Left colon (tissue), 2 donors: ENCODE measurements around the gene ATXN2. TPM values are rescaled to one million over a fixed set of nuclear protein-coding genes. Genes with fewer than 3 reads are reported as not detected.
"Not testable (repeated sequence)": the region's sequence is repeated elsewhere in the genome, so short reads cannot be mapped to it uniquely, and the experiment has no call there.

Experiments
- ATAC-seq: fragments of 200-7000 bp; cut with Tn5 transposase; one replicate; pipeline ENCODE4 v1.9.1; 2020; ENCODE audit warnings: mild to moderate bottlenecking, moderate library complexity
- DNase-seq, 2 donors: peaks; one replicate each; pipeline ENCODE4 v3.0.0-alpha.2; 2020
- intact Hi-C, 2 donors: fragments of 100-400 bp; cut with DNase I in 1 of 2; cut with micrococcal nuclease in 1 of 2; formaldehyde crosslinking; loops; one replicate each; pipeline versions ENCODE4 v1.11.2 to v1.14.0; 2022; cut with DNase I, micrococcal nuclease
- total RNA-seq, 2 donors: library from RNA; stranded (reverse); fragmentation: NEBNext Ultra II Directional; extraction: Animal tissue kit (Norgen Biotek cat#: 25700); gene quantifications; one replicate each; pipeline ENCODE4 v1.2.1, GENCODE V29; 2021
- donor health status: DM: no; HTN: no; CAD: no.
- donor health status: DM: yes; HTN: yes; CAD: no.

The ATXN2 gene
- total RNA-seq, 2 donors from 2014 or later, result 43.0 to 64.2 TPM

DNA sequence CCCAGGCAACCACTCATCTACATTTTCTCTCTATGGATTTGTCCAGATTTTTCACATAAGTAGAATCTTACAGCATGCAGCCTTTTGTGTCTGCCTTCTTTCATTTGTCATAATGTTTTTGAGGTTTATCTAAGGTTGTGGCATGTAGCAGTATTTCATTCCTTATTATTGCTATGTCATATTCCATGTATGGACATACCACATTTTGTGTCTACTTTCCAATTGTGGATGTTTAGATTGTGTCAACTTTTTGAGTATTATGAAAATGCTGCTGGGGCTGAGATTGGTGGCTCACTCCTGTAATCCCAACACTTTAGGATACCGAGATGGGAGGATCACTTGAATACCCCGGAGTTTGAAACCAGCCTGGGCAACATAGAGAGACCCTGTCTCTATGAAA, 3.2 kb upstream of the ATXN2 start:
- intact Hi-C loops, result no loop called here
- ATAC-seq (no peak), DNase-seq (no peak)

DNA sequence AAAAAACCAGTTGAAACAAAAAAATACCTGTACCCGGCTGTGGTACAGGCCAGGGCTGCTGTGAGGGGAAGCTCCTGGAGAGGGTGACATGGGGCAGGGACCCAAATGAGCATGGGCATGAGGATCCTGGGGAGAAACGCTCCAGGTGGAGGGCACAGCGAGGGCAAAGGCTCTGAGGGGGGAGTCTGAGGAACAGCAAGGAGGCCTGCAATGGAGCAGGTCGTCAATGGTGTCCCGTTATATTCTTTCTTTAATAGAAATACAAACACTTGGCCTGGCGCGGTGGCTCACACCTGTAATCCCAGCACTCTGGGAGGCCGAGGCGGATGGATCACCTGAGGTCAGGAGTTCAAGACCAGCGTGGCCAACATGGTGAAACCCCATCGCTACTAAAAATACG, 1.9 kb upstream of the ATXN2 start:
- ATAC-seq, intact Hi-C loops, DNase-seq: not testable (repeated sequence)

DNA sequence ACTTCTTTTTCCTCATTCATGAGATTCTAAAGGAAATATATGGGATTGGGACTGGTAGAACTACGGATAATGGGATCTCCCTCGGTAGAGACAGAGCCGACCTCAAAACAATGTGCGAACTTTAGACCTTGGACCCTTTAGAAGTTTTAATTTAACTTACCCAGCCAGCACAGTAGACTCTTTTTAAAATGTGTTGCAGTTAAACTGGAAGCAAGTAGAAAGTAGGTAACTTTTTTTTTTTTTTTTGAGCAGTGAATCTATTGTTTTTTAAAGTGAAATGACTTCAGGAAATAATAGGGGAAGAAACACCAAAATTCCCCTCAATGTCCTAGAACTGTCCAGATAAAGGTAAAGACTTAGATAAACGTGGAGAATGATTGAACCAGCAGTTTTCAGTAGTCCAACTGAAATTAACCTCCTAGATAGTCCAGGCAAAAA, 1.1 kb upstream of the ATXN2 start:
- intact Hi-C loops, result no loop called here
- ATAC-seq, result peak; percentile 51
- no peak for DNase-seq

DNA sequence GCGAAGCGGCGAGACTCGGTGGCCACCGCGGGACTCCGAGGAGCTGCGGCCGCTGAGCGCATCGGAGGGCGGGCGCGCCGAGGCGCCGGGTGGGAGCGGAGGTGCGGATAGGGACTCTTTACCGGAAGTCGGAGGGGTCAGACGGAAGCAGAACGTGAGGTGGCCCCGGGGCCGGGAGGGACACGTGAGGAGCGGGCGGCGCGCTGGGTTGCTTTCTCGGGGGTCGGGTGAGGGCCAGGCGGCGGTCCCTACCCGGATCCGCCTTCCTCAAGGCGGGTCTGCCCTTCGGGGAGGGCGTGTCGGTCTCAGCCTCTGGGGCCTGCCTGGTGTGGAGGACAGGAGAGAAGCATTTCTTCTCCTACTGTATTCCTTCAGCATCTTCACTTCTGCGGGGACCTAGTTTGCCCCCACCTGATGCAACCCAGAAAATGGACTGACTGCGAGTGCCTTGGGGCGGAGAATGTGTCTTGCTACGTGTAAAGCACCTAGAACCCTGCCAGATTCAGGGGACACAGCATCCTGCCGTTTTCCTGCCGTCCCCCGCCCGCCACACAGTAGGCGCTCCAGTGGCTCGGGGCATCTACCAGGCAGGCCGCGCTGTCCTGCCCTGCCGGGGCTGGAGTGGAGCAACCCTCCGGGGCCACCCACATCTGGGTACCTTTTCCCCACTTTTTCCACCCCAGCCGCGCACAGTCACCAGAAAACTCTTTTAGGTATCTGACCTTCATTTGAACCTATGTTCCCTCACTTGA, 514 bp upstream of the ATXN2 start:
- intact Hi-C loops, result no loop called here
- DNase-seq (peak; percentile 91 to 94), ATAC-seq (peak; percentile 76)

DNA sequence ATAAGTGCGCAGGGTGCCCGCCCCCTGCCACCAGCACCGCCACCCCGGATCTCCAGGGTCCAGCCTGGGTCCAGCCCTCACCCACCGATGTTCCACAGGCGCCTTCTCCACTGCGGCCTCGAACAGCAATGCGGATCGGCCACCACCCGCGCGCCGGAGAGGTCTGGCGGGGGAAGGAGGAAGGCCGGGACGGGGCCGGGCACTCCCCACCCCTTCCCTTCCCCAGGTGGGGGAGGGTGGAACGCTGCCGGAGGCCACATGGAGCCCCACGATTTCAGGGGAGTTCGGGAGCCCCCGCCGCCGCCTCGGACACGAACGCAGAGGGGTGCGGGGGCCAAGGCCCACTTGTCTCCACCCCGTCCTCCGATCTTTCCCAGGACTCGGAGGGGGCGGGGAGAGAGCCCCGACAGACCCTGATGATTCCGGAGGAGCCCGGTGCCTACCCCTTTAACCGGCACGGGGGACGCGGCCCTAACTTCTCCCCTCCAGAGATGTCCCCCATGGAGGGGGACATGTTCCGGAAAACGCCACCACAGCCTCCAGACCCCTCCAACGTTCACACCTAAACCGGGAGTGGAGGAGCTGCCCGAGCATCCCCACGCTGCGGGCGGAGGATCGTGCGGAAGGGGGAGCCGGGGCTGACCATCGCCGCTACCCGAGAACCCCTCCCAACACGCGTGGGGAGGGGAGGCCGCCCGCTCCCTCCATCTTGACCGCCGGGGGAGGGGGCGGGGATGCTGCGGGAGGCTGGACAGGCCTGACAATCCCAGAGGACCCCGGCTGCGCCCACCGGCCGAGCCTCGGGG, 1.1 kb downstream of the ATXN2 start:
- DNase-seq, result peak; percentile 49 to 70
- peak; percentile 61 for ATAC-seq
- intact Hi-C loops, result no loop called here

DNA sequence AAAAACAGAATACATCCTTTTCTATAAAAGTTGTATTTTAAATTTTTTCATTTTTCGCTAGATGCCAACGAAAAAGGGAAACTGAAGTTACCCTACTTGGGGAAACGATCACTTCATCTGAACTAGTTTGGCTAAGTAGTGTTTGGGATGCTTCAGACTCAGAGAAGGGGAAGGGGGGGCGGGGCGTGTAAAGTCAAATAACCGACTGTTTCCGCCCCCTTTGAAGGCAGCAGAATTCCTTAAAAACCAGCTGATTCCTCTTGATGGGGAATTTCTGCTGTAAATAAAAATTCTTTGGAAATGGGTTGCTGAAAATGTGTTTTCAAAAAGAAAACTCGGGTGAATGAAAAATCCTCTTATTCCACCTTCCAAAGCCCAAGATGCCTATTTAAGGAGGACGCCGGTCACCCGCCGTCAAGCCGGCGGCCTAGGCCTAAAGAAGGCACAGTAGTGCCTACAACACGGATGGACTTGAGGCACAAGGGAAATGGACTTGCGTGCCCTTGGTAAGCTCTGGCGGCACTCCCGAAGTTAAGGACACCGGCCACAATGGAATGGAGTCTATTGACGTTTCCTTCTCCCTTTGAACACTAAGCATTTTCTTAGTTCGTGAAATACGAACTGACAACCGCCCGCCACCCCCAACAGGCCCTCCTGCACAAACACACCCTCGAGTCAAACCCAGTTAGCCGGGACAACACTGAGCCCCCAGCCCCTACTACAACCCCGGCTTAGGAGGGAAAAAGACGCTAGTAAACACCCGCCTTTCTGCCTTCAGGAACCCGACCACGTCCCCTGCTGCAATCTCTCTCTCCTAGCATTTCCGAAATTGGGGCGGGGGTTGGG, 1.9 kb downstream of the ATXN2 start:
- intact Hi-C loops, result no loop called here
- peak; percentile 60 to 64 for DNase-seq
- peak; percentile 58 for ATAC-seq

DNA sequence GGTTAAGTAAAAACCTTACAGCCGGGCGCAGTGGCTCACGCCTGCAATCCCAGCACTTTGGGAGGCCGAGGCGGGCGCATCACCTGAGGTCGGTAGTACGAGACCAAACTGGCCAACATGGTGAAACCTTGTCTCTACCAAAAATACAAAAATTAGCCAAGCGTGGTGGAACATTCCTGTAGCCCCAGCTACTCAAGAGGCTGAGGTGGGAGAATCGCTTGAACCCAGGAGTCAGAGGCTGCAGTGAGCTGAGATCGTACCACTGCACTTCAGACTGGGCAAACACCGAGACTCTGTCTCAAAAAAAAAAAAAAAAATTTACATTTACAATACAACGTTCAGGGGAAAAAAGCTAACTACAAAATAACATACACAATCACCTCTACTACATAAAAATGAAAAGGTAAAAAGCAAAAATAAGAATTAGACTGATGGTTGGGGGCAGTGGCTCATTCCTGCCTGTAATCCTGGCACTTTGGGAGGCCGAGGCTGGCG, 3.7 kb downstream of the ATXN2 start:
- ATAC-seq, DNase-seq, intact Hi-C loops: not testable (repeated sequence)

DNA sequence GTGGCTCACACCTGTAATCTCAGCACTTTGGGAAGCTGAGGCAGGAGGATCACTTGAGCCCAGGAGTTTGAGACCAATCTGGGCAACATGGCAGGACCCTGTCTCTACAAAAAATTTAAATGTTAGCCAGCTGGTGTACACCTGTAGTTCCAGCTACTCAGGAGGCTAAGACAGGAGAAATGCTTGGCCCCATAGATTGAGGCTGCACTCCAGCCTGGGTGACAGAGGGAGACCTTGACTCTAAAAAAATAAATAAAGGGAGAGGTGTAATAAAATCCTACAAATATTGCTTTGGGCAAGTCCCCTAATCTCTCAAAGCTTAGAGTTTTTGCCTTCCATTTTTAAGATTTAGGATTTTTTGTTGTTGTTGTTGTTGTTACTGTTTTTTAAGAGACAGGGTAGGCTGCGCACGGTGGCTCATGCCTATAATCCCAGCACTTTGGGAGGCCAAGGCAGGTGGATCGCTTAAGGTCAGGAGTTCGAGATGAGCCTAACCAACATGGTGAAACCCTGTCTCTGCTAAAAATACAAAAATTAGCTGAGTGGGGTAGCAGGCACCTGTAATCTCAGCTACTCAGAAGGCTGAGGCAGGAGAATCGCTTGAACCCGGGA, 7.6 kb downstream of the ATXN2 start:
- DNase-seq, ATAC-seq: not testable (repeated sequence)

DNA sequence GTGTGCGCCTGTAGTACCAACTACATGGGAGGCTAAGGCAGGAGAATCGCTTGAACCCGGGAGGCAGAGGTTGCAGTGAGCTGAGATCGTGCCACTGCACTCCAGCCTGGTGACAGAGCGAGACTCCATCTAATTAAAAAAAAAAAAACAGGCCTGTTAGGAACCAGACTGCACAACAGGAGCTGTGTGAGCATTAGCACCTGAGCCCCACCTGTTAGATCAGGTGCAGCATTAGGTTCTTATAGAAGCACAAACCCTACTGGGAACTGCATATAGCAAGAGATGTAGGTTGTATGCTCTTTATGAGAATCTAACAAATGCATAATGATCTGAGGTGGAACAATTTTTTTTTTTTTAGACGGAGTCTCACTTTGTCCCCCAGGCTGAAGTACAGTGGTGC, 8.6 kb downstream of the ATXN2 start:
- intact Hi-C loops, result no loop called here
- ATAC-seq (no peak), DNase-seq (no peak)

More for the DNA sequence above, 7.6 kb downstream of the ATXN2 start:
- intact Hi-C loops, result not testable (repeated sequence)

DNA sequence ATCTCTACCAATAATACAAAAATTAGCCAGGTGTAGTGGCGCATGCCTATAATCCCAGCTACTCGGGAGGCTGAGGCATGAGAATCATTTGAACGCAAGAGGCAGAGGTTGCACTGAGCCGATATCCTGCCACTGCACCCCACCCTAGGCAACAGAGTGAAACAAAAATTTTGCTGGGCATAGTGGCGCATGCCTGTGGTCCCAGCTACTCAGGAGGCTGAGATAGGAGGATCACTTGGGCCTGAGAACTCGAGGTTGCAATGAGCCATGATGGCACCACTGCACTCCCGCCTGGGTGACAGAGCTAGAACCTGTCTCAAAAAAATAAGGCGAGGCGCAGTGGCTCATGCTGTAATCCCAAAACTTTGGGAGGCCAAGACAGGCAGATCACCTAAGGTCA, 9.5 kb downstream of the ATXN2 start:
- ATAC-seq, result no peak
- intact Hi-C loops, result no loop called here
- DNase-seq, result no peak

DNA sequence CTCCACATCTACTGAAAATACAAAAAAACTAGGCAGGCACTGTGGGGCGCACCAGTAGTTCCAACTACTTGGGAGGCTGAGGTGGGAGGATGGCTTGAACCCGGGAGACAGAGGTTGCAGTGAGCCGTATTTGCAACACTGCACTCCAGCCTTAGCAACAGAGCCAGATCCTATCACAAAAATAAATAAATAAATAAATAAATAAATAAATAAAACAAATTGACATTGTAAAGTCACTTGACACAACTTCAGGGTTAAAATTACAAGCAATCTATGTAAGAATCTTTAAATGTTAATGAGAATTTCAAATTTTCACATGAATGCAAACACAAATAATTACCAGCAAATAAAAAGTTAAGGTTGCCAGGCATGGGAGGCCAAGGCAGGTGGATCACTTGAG, 11.1 kb downstream of the ATXN2 start:
- DNase-seq (no peak), ATAC-seq (no peak)
- intact Hi-C loops, result no loop called here

DNA sequence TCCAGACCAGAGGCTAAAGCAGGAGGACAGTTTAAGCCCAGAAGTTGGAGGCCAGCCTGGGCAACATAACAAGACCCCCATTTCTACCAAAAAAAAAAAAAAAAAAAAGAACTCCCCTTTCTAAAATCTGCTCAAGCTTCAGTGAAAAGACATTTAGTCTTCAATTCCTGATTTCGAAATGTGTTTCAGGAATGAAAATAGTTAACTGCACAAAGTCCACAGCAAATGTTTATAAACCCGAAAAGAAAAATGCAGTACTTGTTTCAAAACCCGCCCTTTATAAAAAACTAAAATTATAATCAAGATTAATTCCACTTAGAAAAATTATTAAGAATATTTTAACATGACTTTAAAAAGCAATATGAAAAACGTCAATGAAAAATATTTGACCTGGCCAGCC, 12.1 kb downstream of the ATXN2 start:
- ATAC-seq (no peak), DNase-seq (no peak)
- intact Hi-C loops, result no loop called here

DNA sequence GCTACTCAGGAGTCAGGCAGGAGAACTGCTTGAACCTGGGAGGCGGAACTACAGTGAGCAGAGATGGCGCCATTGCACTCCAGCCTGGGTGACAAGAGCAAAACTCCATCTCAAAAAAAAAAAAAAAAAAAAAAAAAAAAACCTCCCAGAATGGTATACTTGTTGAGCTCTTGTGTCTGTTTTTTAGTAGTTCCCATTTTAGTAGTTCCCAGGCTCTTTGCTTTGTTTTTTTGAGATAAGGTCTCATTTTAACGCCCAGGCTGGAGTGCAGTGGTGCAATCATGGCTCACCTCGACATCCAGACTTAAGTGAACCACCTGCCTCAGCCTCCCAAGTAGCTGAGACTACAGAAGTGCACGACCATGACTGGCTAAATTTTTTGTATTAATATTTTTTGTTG, 13.4 kb downstream of the ATXN2 start:
- ATAC-seq (no peak), DNase-seq (no peak)
- intact Hi-C loops, result no loop called here

DNA sequence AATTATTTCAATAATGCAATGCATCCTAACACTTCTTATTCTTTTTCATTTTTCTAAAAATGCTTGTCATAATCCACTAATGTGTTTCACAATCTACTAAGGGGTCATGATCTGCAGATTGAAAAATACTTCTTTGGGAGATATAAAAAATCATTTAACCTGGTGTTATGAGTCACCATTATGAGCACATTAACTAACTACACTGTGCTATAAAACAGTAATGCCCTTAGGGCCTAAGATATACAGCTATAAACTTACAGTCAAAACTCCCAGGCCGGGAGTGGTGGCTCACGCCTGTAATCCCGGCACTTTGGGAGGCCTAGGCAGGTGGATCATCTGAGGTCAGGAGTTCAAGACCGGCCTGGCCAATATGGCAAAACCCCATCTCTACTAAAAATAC, 14.2 kb downstream of the ATXN2 start:
- intact Hi-C loops, result no loop called here
- DNase-seq, result no peak
- ATAC-seq, result peak; percentile 89

DNA sequence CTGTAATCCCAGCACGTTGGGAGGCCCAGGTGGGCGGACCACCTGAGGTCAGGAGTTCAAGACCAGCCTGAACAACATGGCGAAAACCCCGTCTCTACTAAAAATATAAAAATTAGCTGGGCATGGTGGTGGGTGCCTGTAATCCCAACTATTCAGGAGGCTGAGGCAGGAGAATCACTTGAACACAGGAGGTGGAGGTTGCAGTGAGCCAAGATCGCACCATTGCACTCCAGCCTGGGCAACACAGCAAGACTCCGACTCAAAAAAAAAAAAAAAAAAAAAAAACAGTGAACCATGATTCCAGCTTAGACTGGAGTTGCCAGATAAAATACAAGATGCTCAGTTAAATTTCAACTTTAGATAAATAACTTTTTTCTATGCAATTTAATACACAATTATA, 15.6 kb downstream of the ATXN2 start:
- intact Hi-C loops, ATAC-seq, DNase-seq: not testable (repeated sequence)

DNA sequence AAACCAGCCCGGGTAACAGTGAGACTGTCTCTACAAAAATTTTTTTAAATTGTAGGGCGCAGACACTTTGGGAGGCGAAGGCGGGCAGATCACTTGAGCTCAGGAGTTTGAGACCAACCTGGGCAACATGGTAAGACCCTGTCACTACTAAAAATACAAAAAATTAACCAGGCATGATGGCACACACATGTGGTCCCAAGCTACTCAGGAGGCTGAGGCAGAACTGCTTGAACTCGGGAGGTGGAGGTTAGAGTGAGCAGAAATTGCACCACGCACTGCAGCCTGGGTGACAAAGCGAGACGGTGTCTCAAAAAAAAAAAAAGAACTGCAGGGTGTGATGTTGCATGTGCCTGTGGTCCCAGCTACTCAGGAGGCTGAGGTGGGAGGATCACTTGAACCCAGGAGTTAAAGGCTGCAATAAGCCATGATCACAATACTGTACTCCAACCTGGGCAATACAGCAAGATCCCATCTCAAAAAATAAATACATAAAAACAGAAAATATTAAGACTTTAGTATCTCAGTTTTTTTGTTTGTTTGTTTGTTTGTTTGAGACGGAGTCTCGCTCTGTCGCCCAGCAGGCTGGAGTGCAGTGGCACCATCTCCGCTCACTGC, 16.9 kb downstream of the ATXN2 start:
- intact Hi-C loops, result no loop called here
- DNase-seq, result no peak

DNA sequence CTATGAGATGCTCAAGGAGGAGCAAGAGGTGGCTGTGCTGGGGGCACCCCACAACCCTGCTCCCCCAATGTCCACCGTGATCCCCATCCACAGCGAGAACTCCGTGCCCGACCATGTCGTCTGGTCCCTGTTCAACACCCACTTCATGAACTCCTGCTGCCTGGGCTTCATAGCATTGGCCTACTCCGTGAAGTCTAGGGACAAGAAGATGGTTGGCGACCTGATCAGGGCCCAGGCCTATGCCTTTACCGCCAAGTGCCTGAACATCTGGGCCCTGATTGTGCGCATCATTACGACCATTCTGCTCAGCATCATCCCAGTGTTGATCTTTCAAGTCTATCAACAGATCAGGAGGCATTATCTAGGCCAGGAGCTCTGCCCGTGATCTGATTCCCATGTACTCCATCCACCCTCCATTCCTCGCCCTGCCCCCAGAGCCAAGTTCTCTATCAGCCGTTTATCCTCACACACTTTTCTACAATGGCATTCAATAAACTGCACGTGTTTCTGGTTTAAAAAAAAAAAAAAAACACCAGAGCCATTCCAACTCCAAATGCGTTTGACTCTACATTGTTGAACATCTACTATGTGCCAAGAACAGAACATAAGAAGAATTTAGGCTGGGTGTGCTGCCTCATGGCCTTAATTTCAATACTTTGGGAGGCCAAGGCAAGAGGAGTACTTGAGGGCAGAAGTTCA, 17.5 kb downstream of the ATXN2 start:
- DNase-seq (no peak), ATAC-seq (no peak)
- intact Hi-C loops, result no loop called here

More for the DNA sequence above, 16.9 kb downstream of the ATXN2 start:
- ATAC-seq, result no peak

DNA sequence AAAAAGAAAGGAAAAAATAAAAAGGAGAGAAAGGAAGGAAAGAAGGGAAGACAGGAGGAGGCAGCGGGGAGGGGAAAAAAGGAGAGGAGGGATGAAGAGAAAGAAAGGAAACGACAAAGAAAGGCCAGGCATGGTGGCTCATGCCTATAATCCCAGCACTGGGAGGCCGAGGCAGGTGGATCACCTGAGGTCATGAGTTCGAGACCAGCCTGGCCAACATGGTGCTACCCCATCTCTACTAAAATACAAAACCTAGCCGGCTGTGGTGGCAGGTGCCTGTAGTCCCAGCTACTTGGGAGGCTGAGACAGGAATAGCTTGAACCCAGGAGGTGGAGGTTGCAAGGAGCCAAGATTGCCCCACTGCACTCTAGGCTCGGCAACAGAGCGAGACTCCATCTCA, 18.4 kb downstream of the ATXN2 start:
- intact Hi-C loops, result no loop called here
- no peak for ATAC-seq
- no peak for DNase-seq
